KMS-11 (cell line): ENCODE measurements around the gene LAPTM5.

ENCODE experiments used
- H2AFZ ChIP-seq: fragments of 200-600 bp; sonication (generic); 2 replicates; pipeline ENCODE4 v1.6.1; 2016; ENCODE audit warnings: antibody characterized with exemption, mixed run types, low read depth
- H3K27ac ChIP-seq: fragments of 200-600 bp; sonication (generic); 2 replicates; pipeline ENCODE4 v1.6.1; 2016; ENCODE audit warnings: mild to moderate bottlenecking, mixed run types
- H3K27me3 ChIP-seq: fragments of 200-600 bp; sonication (generic); 2 replicates; pipeline ENCODE4 v1.6.1; 2017; ENCODE audit warnings: mild to moderate bottlenecking, low read depth, mixed run types, moderate library complexity; ENCODE audit not compliant: insufficient read depth
- H3K36me3 ChIP-seq: fragments of 200-600 bp; sonication (generic); 2 replicates; pipeline ENCODE4 v1.6.1; 2017; ENCODE audit warnings: mild to moderate bottlenecking, mixed run types; ENCODE audit not compliant: insufficient read depth
- H3K4me1 ChIP-seq: fragments of 200-600 bp; sonication (generic); 2 replicates; pipeline ENCODE4 v1.6.1; 2016; ENCODE audit warnings: mild to moderate bottlenecking, low read depth, mixed run types; ENCODE audit not compliant: poor library complexity, severe bottlenecking
- H3K4me2 ChIP-seq: fragments of 200-600 bp; sonication (generic); 2 replicates; pipeline ENCODE4 v1.7.0; 2016; ENCODE audit warnings: mild to moderate bottlenecking, mixed run types
- H3K4me3 ChIP-seq: fragments of 200-600 bp; sonication (generic); IDR thresholded peaks from 2 replicates; pipeline ENCODE4 v1.6.1; 2017; ENCODE audit warnings: low read depth, low read length, mixed read lengths; ENCODE audit not compliant: insufficient read depth
- H3K79me2 ChIP-seq: fragments of 200-600 bp; sonication (generic); 2 replicates; pipeline ENCODE4 v1.6.1; 2016; ENCODE audit warnings: low read depth, mixed run types; ENCODE audit not compliant: insufficient read depth
- H3K9ac ChIP-seq: fragments of 200-600 bp; sonication (generic); 2 replicates; pipeline ENCODE4 v1.6.1; 2016; ENCODE audit warnings: mild to moderate bottlenecking, mixed run types
- H4K20me1 ChIP-seq: fragments of 200-600 bp; sonication (generic); 2 replicates; pipeline ENCODE4 v1.6.1; 2016; ENCODE audit warnings: mild to moderate bottlenecking, mixed run types; ENCODE audit not compliant: insufficient read depth
- TF ChIP-seq, protein P1 (sequence below): fragments of 200-600 bp; sonication (generic); conservative IDR thresholded peaks from 2 replicates; pipeline ENCODE4 v1.6.1; 2017; ENCODE audit warnings: low read depth, mild to moderate bottlenecking, antibody characterized with exemption, low read length, moderate library complexity, mixed read lengths

The LAPTM5 gene

DNA sequence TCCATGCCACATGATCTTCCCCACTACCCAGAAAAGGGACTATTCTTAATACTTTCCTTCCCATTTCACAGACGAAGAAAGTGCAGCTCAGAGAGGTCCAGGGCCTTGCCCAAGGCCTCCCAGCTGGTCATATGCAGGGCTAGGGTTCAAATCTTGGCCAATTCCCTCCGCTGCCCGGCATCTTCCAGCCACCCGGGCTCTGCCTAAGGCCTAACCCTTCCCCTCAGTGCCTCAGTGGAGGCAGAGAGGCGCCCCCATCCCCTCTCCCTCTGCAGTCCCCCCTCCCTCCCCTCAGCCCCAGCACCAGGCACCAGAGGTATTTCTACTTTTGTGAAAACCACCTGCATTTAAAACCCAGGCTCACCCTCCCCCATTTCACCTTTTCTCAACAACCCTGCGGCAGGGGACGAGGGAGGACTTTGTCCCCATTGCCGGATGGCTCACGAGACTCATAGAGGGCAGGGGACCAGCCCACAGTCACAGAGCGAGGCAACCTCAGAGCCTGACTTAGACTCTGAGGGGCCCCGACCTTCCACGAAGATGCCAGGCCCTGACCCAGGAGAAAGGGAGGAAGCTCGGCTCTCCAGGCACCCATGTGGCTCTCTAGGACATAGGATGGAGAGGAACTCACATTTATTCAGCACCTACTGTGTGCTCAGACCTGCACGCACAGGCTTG lies 12.3 kb downstream of the LAPTM5 start:
- Histone ChIP-seq H4K20me1 (no peaks in the 10 kb centered on the region), H3K4me3 (no peak overlapping the region), H3K27ac (peak overlapping the region; percentile 90), H3K4me1 (peaks cover 70% of the 10 kb centered on the region), H3K9ac (peak overlapping the region; percentile 62), H2AFZ (peak overlapping the region; percentile 41; the same call in 1 of the 2 replicates), H3K36me3 (no peaks in the 10 kb centered on the region), H3K79me2 (no peaks in the 10 kb centered on the region; the same call in 1 of the 2 replicates), H3K27me3 (no peaks in the 10 kb centered on the region; the same call in 1 of the 2 replicates), H3K4me2 (peak overlapping the region; percentile 95)
- TF ChIP-seq, protein P1, sequence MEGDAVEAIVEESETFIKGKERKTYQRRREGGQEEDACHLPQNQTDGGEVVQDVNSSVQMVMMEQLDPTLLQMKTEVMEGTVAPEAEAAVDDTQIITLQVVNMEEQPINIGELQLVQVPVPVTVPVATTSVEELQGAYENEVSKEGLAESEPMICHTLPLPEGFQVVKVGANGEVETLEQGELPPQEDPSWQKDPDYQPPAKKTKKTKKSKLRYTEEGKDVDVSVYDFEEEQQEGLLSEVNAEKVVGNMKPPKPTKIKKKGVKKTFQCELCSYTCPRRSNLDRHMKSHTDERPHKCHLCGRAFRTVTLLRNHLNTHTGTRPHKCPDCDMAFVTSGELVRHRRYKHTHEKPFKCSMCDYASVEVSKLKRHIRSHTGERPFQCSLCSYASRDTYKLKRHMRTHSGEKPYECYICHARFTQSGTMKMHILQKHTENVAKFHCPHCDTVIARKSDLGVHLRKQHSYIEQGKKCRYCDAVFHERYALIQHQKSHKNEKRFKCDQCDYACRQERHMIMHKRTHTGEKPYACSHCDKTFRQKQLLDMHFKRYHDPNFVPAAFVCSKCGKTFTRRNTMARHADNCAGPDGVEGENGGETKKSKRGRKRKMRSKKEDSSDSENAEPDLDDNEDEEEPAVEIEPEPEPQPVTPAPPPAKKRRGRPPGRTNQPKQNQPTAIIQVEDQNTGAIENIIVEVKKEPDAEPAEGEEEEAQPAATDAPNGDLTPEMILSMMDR, result no peak

DNA sequence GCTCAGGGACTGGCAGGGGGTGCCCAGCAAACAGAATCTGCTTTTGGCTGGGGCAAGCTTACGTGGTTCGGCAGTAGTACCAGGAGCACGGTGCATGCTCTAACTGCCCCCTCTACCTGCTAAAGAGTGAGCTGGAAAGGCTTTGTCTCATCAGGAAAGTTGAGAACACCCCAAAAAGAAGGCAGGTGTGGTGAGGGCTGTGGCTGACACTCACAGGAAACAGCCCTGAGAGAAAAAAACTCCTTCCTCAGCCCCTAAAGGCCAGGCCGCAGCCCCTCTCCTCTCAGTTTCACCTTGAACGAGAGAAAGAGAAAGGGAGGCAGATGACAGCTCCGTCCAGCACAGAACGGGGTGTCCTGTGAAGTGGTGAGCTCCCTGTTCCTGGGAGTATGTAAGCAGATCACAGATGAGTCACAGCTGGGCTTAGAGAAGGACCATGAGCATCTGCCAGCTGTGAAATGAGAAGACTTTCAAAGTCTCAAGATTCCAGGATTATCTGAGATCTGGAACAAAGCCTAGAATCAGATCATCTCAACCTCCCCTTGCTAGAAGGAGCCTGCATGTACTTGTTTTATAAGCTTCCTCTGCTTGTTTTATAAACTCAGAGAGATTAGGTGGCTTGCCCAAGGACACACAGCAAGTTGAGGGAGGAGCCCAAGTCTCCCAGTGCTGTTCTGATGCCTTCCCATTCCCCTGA lies 13.4 kb downstream of the LAPTM5 start:
- Histone ChIP-seq H3K27me3 (no peaks in the 10 kb centered on the region; the same call in 1 of the 2 replicates), H3K4me2 (peak overlapping the region; percentile 95), H2AFZ (no peak overlapping the region), H3K27ac (peak overlapping the region; percentile 90), H3K79me2 (no peaks in the 10 kb centered on the region; the same call in 1 of the 2 replicates), H4K20me1 (no peaks in the 10 kb centered on the region), H3K4me3 (peak overlapping the region; percentile 44), H3K4me1 (peaks cover 67% of the 10 kb centered on the region), H3K9ac (peak overlapping the region; percentile 62; the same call in 1 of the 2 replicates), H3K36me3 (no peaks in the 10 kb centered on the region)
- TF ChIP-seq, protein P1, result no peak

DNA sequence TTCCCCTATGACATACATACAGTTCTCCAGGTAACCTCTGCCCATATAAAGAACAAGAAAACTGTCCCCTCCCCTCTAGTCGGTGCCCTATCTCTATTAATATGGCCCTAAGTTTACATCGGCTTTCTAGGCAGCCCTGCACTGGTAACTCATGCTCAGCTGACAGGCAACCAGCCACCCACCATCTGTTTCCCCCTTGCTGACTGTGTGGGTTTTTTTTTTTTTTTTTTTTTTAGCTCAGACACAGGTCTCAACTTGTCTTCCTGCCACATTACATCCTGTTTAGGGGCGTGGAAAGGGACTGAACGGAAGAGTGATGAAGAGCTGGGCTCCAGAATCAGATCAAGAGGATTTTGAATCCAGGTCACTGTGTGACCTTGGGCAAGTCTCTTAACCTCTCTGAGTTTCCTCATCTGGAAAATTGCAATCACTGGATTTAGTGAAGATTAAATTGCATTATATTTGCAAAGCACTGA lies 14.0 kb downstream of the LAPTM5 start:
- Histone ChIP-seq H3K4me2 (peak overlapping the region; percentile 95), H3K4me3 (peak overlapping the region; percentile 44)

DNA sequence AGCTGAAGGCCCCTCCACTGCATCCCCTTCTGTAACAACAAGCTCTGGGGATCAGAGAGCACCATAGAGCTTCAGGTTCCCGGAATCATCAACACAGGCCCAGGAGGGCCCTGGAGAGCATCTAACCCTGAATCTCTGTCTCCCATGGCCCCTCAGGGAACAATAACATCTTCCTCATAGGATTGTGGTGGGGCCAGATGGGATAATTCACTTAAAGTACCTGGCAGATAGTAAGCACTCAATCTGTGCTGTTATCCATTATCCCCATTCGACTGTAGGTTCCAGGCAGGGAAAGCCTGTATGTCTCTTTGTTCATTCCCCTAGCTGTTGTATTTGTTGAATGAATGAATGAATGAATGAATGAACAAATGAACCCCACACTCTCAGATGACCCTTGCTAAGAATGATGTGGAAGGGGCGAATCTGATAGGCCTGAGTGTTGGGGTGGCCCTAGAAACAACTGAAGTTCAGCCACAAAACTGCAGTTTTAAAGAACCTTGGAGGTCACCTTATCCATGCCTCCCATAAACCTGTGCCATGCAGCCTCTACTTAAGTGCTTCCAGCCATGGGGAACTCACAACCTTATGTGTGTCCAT lies 14.5 kb downstream of the LAPTM5 start:
- H3K79me2 ChIP-seq, result no peaks in the 10 kb centered on the region; the same call in 1 of the 2 replicates

More for the DNA sequence above, 14.0 kb downstream of the LAPTM5 start:
- Histone ChIP-seq H4K20me1 (no peaks in the 10 kb centered on the region), H2AFZ (no peak overlapping the region), H3K27me3 (no peaks in the 10 kb centered on the region; the same call in 1 of the 2 replicates), H3K27ac (peak overlapping the region; percentile 90), H3K9ac (no peak overlapping the region; the same call in 1 of the 2 replicates), H3K36me3 (no peaks in the 10 kb centered on the region; the same call in 1 of the 2 replicates), H3K4me1 (peaks cover 63% of the 10 kb centered on the region), H3K79me2 (no peaks in the 10 kb centered on the region; the same call in 1 of the 2 replicates)
- TF ChIP-seq, protein P1, result no peak

More for the DNA sequence above, 14.5 kb downstream of the LAPTM5 start:
- H3K27me3 ChIP-seq, result no peaks in the 10 kb centered on the region; the same call in 1 of the 2 replicates
- H2AFZ ChIP-seq, result no peak overlapping the region
- H3K4me3 ChIP-seq, result no peak overlapping the region
- no peaks in the 10 kb centered on the region; the same call in 1 of the 2 replicates for H3K36me3 ChIP-seq
- H3K4me1 ChIP-seq, result peaks cover 57% of the 10 kb centered on the region
- H3K4me2 ChIP-seq, result peak overlapping the region; percentile 95
- no peaks in the 10 kb centered on the region for H4K20me1 ChIP-seq
- peak overlapping the region; percentile 90; the same call in 1 of the 2 replicates for H3K27ac ChIP-seq
- H3K9ac ChIP-seq, result no peak overlapping the region
- TF ChIP-seq, protein P1, result no peak
